CD14-positive monocyte (primary cell): ENCODE data around the gene FHOD3. TPM values are rescaled to one million over a fixed set of nuclear protein-coding genes. Genes with fewer than 3 reads are reported as not detected.

Experiments
- DNase-seq, 3 donors: peaks; one replicate each; pipeline ENCODE4 v3.0.0-alpha.2; 2011 to 2022
- H2AFZ ChIP-seq: 2 replicates; pipeline ENCODE4 v1.6.0; 2012; ENCODE audit warnings: mild to moderate bottlenecking, low read depth, low read length, inconsistent platforms; ENCODE audit not compliant: insufficient read depth, poor library complexity, severe bottlenecking
- H3K27ac ChIP-seq, 2 donors: 1 replicate in 1 of 2; 2 replicates in 1 of 2; pipeline ENCODE4 v1.5.1; 2012 to 2013; ENCODE audit warnings: low read length in 2 of 2, control low read depth in 1 of 2, inconsistent platforms in 1 of 2, low read depth in 1 of 2, mild to moderate bottlenecking in 1 of 2
- H3K27me3 ChIP-seq, 2 donors: one replicate each; pipeline versions ENCODE4 v1.6.0 to v1.6.1; 2011 to 2013; ENCODE audit warnings: low read length in 2 of 2; ENCODE audit not compliant: control insufficient read depth in 2 of 2, insufficient read depth in 2 of 2
- H3K36me3 ChIP-seq, 2 donors: replicated peaks in 1 of 2; 1 replicate in 1 of 2; 2 replicates in 1 of 2; pipeline versions ENCODE4 v1.5.1 to v1.6.1; 2012 to 2013; ENCODE audit warnings: low read length in 2 of 2, control low read depth in 1 of 2, inconsistent platforms in 1 of 2, mild to moderate bottlenecking in 1 of 2; ENCODE audit not compliant: insufficient read depth in 2 of 2, control insufficient read depth in 1 of 2
- H3K4me1 ChIP-seq, 2 donors: 1 replicate in 1 of 2; 2 replicates in 1 of 2; pipeline versions ENCODE4 v1.5.1 to v1.6.1; 2012 to 2013; ENCODE audit warnings: low read length in 2 of 2, control low read depth in 1 of 2, inconsistent platforms in 1 of 2, mild to moderate bottlenecking in 1 of 2, moderate library complexity in 1 of 2; ENCODE audit not compliant: insufficient read depth in 2 of 2, control insufficient read depth in 1 of 2
- H3K4me2 ChIP-seq: replicated peaks from 2 replicates; pipeline ENCODE3; 2012; ENCODE audit warnings: low read length, moderate library complexity, mild to moderate bottlenecking; ENCODE audit not compliant: poor library complexity, severe bottlenecking; ENCODE audit errors: extremely low read depth
- H3K4me3 ChIP-seq, 3 experiments: fragments of 200-600 bp in 1 of 3; sonication (generic) in 1 of 3; replicated peaks in 1 of 3; 1 replicate in 2 of 3; 2 replicates in 1 of 3; pipeline ENCODE4 v1.5.1; 2011 to 2013; ENCODE audit warnings: low read length in 3 of 3, mild to moderate bottlenecking in 3 of 3, control low read depth in 2 of 3, low read depth in 2 of 3, inconsistent platforms in 1 of 3, moderate library complexity in 1 of 3
- H3K79me2 ChIP-seq: 2 replicates; pipeline ENCODE4 v1.6.0; 2012; ENCODE audit warnings: mild to moderate bottlenecking, control low read depth, inconsistent platforms, low read length, moderate library complexity; ENCODE audit not compliant: insufficient read depth
- H3K9ac ChIP-seq: 2 replicates; pipeline ENCODE4 v1.6.0; 2017; ENCODE audit warnings: low read length, mild to moderate bottlenecking; ENCODE audit not compliant: insufficient read depth, poor library complexity, severe bottlenecking
- H3K9me3 ChIP-seq, 2 donors: replicated peaks in 1 of 2; 1 replicate in 1 of 2; 2 replicates in 1 of 2; pipeline versions ENCODE4 v1.5.1 to v1.6.1; 2012 to 2013; ENCODE audit warnings: low read length in 2 of 2, control low read depth in 1 of 2; ENCODE audit not compliant: control insufficient read depth in 1 of 2, insufficient read depth in 1 of 2
- H4K20me1 ChIP-seq: 2 replicates; pipeline ENCODE4 v1.6.0; 2012; ENCODE audit warnings: mild to moderate bottlenecking, low read length, control low read depth, moderate library complexity; ENCODE audit not compliant: insufficient read depth
- H3K27ac Mint-ChIP-seq, 7 donors: one replicate each; pipeline ENCODE4 v1.8.0; 2020; ENCODE audit warnings: mild to moderate bottlenecking in 7 of 7, mixed read lengths in 7 of 7, moderate library complexity in 6 of 7, inconsistent platforms in 2 of 7
- H3K27me3 Mint-ChIP-seq, 3 donors: one replicate each; pipeline ENCODE4 v1.8.0; 2021 to 2022; ENCODE audit warnings: low read depth in 3 of 3, mild to moderate bottlenecking in 3 of 3, mixed read lengths in 3 of 3, moderate library complexity in 3 of 3, inconsistent platforms in 1 of 3
- H3K36me3 Mint-ChIP-seq, 2 donors: one replicate each; pipeline ENCODE4 v1.8.0; 2020; ENCODE audit warnings: mixed read lengths in 2 of 2, inconsistent platforms in 1 of 2, mild to moderate bottlenecking in 1 of 2
- H3K4me1 Mint-ChIP-seq: one replicate; pipeline ENCODE4 v1.8.0; 2020; ENCODE audit warnings: mild to moderate bottlenecking, mixed read lengths
- H3K4me3 Mint-ChIP-seq, 2 donors: one replicate each; pipeline ENCODE4 v1.8.0; 2020; ENCODE audit warnings: mild to moderate bottlenecking in 2 of 2, mixed read lengths in 2 of 2, moderate library complexity in 1 of 2
- H3K9me3 Mint-ChIP-seq, 7 donors: one replicate each; pipeline ENCODE4 v1.8.0; 2020 to 2022; ENCODE audit warnings: mixed read lengths in 7 of 7, mild to moderate bottlenecking in 6 of 7, moderate library complexity in 6 of 7, inconsistent platforms in 2 of 7
- CTCF ChIP-seq: fragments of 200-600 bp; IDR thresholded peaks from one replicate; pipeline ENCODE4 v1.8.0; 2022; ENCODE audit warnings: antibody characterized with exemption, mild to moderate bottlenecking
- WGBS: methylation state at CpG from one replicate; pipeline ENCODE4 v1.1.5; 2013; ENCODE audit warnings: missing lambda C conversion rate; ENCODE audit not compliant: insufficient coverage; 5-methylcytosine and 5-hydroxymethylcytosine counted together
- intact Hi-C, 2 donors: fragments of 100-400 bp; cut with micrococcal nuclease; formaldehyde crosslinking; loops; one replicate each; pipeline versions ENCODE4 v1.15.0 to v1.15.1; 2023
- polyA plus RNA-seq, 3 donors: library from polyadenylated mRNA; depleted of rRNA in 1 of 3; unstranded in 2 of 3; stranded (reverse) in 1 of 3; fragments of 300-500 nt in 2 of 3; fragments of >200 nt in 1 of 3; fragmentation: Illumina TruSeq in 2 of 3; gene quantifications; 1 replicate in 2 of 3; 2 replicates in 1 of 3; pipeline ENCODE4 v1.2.3, GENCODE V29; 2012 to 2021

The FHOD3 gene
- polyA plus RNA-seq, 3 donors: not detected

DNA sequence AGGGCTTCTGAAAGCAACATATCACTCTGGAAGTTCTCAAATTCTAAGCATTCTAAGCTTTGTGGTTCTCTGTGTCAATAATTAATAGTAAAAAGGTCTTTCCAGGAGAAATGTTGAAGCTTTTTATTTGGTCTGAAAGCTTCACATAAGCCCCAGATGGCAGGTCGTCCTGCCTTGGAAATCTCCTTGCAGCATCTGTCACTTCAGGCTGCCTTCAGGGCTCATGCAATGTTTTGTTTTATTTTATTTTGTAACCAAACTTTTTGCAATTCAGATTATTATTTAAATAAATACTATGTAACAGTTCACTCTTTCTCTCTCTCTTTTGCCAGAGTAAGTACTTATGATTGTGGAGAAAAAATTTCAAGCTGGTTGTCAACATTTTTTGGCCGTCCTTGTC lies 46.7 kb upstream of the FHOD3 start:
- H3K4me1 Mint-ChIP-seq: no peaks in the 10 kb centered on the region
- H3K27me3 Mint-ChIP-seq: peaks cover 4 to 11% (median 5%) of the 10 kb centered on the region in 3 donors
- no peaks in the 10 kb centered on the region for H3K36me3 Mint-ChIP-seq
- Histone ChIP-seq H3K4me1 (no peaks in the 10 kb centered on the region), H3K9me3 (no peaks in the 10 kb centered on the region), H3K27ac (no peak overlapping the region), H4K20me1 (no peaks in the 10 kb centered on the region), H3K79me2 (no peaks in the 10 kb centered on the region), H3K27me3 (no peaks in the 10 kb centered on the region), H3K9ac (no peak overlapping the region), H2AFZ (no peak overlapping the region), H3K4me3 (no peak overlapping the region), H3K4me2 (no peak overlapping the region), H3K36me3 (no peaks in the 10 kb centered on the region)
- TF ChIP-seq CTCF: no peak
- no peak overlapping the region for H3K4me3 Mint-ChIP-seq
- DNase-seq: no peak
- H3K27ac Mint-ChIP-seq: no peak overlapping the region
- WGBS: no CpG with 5 or more reads among the region's 2 CpGs
- peaks cover 2 to 17% (median 3%) of the 10 kb centered on the region in 7 donors for H3K9me3 Mint-ChIP-seq
- intact Hi-C loops: no loop called here

GRCh38 chr18:36255072-36255698 lies 42.3 kb upstream of the FHOD3 start:
- Histone ChIP-seq H3K9ac (no peak overlapping the region), H3K9me3 (no peaks in the 10 kb centered on the region), H3K79me2 (no peaks in the 10 kb centered on the region), H3K36me3 (no peaks in the 10 kb centered on the region), H3K27me3 (no peaks in the 10 kb centered on the region), H3K4me1 (no peaks in the 10 kb centered on the region), H3K27ac (no peak overlapping the region), H4K20me1 (no peaks in the 10 kb centered on the region), H3K4me3 (no peak overlapping the region), H3K4me2 (no peak overlapping the region), H2AFZ (no peak overlapping the region)
- H3K9me3 Mint-ChIP-seq: peaks cover 0 to 2% (median 0%) of the 10 kb centered on the region in 7 donors
- no peak for TF ChIP-seq CTCF
- WGBS: no CpG with 5 or more reads among the region's 10 CpGs
- peaks cover 3 to 7% (median 3%) of the 10 kb centered on the region in 3 donors for H3K27me3 Mint-ChIP-seq
- no peaks in the 10 kb centered on the region for H3K36me3 Mint-ChIP-seq
- intact Hi-C loops: no loop called here
- DNase-seq: no peak
- H3K27ac Mint-ChIP-seq: no peak overlapping the region
- H3K4me1 Mint-ChIP-seq: no peaks in the 10 kb centered on the region
- no peak overlapping the region for H3K4me3 Mint-ChIP-seq
